ENCODE results near the gene GCNA.

The GCNA gene

DNA sequence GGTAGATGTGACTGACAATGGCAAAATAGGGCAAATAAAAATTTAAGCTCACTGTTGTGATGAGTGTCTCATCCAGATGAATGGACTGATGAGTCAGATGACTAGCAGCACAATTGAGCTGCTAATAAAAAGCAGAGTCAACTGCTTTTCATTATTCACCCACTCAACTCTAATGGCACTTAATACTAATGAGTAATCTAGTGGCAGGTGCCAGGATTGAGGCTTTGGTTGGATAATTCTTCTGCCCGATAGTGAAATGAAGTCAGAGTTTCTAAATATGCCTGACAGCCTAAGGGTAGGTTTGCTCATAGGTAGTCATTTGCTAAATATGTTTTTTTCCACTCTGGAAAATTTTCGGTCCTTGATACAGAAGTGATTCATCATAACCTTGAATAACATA lies 34.9 kb upstream of the GCNA start:
- Histone ChIP-seq H3K23ac (ENCODE audit: low read length) (no peak overlapping the region), H3K9me3 (ENCODE audit: insufficient read depth, low read depth, low read length) (no peaks in the 10 kb centered on the region), H4K8ac (ENCODE audit: low read depth, low read length) (no peak overlapping the region), H3K14ac (ENCODE audit: low read length) (no peak overlapping the region), H3K79me2 (ENCODE audit: control insufficient read depth, insufficient read depth, low read length, poor library complexity) (peaks cover 3% of the 10 kb centered on the region), H3K36me3 (ENCODE audit: control insufficient read depth in 1 of 2, insufficient read depth in 2 of 2, low read length in 2 of 2) (peaks cover 15 to 20% of the 10 kb centered on the region in 2 experiments), H3K4ac (ENCODE audit: low read depth, low read length) (no peak overlapping the region), H2AFZ (ENCODE audit: insufficient read depth, low read length, poor library complexity) (no peak overlapping the region), H4K91ac (ENCODE audit: low read depth, low read length) (no peak overlapping the region), H3K4me1 (ENCODE audit: control insufficient read depth in 1 of 2, insufficient read depth in 2 of 2, low read length in 2 of 2) (no peaks in the 10 kb centered on the region), H2BK12ac (ENCODE audit: low read length) (no peak overlapping the region), H2AK5ac (ENCODE audit: low read length) (no peak overlapping the region), H3K18ac (ENCODE audit: low read length) (no peak overlapping the region), H3K27ac (ENCODE audit: low read depth, low read length) (no peak overlapping the region), H3K79me1 (ENCODE audit: low read length) (no peaks in the 10 kb centered on the region), H3K27me3 (ENCODE audit: insufficient read depth, low read length) (no peaks in the 10 kb centered on the region), H2BK120ac (ENCODE audit: insufficient read depth, low read length, poor library complexity) (no peak overlapping the region), H3K9ac (ENCODE audit: low read length) (no peak overlapping the region), H2BK5ac (ENCODE audit: low read depth, low read length, poor library complexity) (no peak overlapping the region), H3K4me2 (ENCODE audit: low read length) (no peak overlapping the region), H4K12ac (ENCODE audit: low read depth, low read length) (no peak overlapping the region), H3K4me3 (ENCODE audit: low read depth, low read length) (no peak overlapping the region)
- WGBS (ENCODE audit: extremely low coverage, insufficient coverage, insufficient read length), result no CpG with 5 or more reads among the region's 2 CpGs
- DNase-seq, result peak; percentile 46 to 90

DNA sequence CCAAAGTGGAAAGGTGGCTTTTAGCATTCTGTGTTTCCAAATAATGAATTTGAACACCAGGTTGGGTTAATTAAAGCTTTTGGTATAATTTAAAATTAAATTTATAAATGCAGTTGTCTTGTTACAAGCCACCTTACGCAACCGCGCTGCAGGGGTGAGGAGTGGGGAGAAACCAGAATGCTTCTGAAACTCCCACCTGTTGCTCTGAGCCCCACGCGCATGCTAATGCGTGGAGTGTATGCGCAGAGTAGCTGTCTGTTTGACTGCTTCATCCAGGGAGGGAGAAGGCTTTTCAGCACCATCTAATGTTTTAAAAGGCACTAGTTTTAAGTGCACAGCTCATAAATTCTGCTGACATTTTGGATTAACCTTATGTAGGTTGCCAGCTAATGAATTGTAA lies 32.9 kb upstream of the GCNA start:
- Histone ChIP-seq H3K79me1 (ENCODE audit: low read length) (no peaks in the 10 kb centered on the region), H3K23ac (ENCODE audit: low read length) (no peak overlapping the region), H3K36me3 (ENCODE audit: control insufficient read depth in 1 of 2, insufficient read depth in 2 of 2, low read length in 2 of 2) (peaks cover 16 to 25% of the 10 kb centered on the region in 2 experiments), H4K8ac (ENCODE audit: low read depth, low read length) (no peak overlapping the region), H2AK5ac (ENCODE audit: low read length) (no peak overlapping the region), H3K79me2 (ENCODE audit: control insufficient read depth, insufficient read depth, low read length, poor library complexity) (no peaks in the 10 kb centered on the region), H3K4me1 (ENCODE audit: control insufficient read depth in 1 of 2, insufficient read depth in 2 of 2, low read length in 2 of 2) (peaks cover 0 to 3% of the 10 kb centered on the region in 2 experiments), H3K27ac (ENCODE audit: low read depth, low read length) (no peak overlapping the region), H3K14ac (ENCODE audit: low read length) (no peak overlapping the region), H4K12ac (ENCODE audit: low read depth, low read length) (no peak overlapping the region), H3K4me3 (ENCODE audit: low read depth, low read length) (no peak overlapping the region), H2BK12ac (ENCODE audit: low read length) (no peak overlapping the region), H3K27me3 (ENCODE audit: insufficient read depth, low read length) (no peaks in the 10 kb centered on the region), H3K9ac (ENCODE audit: low read length) (no peak overlapping the region), H3K4me2 (ENCODE audit: low read length) (no peak overlapping the region), H2AFZ (ENCODE audit: insufficient read depth, low read length, poor library complexity) (no peak overlapping the region), H2BK120ac (ENCODE audit: insufficient read depth, low read length, poor library complexity) (no peak overlapping the region), H4K91ac (ENCODE audit: low read depth, low read length) (no peak overlapping the region), H3K4ac (ENCODE audit: low read depth, low read length) (no peak overlapping the region), H3K9me3 (ENCODE audit: insufficient read depth, low read depth, low read length) (no peaks in the 10 kb centered on the region), H2BK5ac (ENCODE audit: low read depth, low read length, poor library complexity) (no peak overlapping the region), H3K18ac (ENCODE audit: low read length) (no peak overlapping the region)
- DNase-seq, result no peak
- no CpG with 5 or more reads among the region's 7 CpGs for WGBS (ENCODE audit: extremely low coverage, insufficient coverage, insufficient read length)

DNA sequence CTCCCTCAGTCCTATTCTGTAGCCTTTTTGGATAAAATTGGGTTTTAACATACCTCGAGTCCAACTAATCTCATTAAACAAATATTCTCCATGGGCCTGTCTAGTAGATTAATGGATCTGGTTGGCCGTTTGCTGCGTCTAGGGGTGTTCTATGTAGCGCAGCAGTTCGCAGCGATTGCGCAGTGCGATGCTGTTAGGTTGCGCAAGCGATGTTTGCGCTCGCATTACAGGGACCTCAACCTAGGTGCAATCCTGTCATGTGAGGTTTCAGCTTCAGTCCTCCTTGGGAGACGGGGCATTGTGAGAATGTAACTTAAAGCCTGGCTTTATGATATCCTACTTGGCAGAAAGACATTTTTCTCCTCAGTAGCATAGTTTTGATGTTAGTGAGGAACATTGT lies 31.4 kb upstream of the GCNA start:
- Histone ChIP-seq H3K79me2 (ENCODE audit: control insufficient read depth, insufficient read depth, low read length, poor library complexity) (no peaks in the 10 kb centered on the region), H3K27ac (ENCODE audit: low read depth, low read length) (no peak overlapping the region), H3K79me1 (ENCODE audit: low read length) (no peaks in the 10 kb centered on the region), H2BK5ac (ENCODE audit: low read depth, low read length, poor library complexity) (no peak overlapping the region), H3K4ac (ENCODE audit: low read depth, low read length) (no peak overlapping the region), H3K4me3 (ENCODE audit: low read depth, low read length) (no peak overlapping the region), H3K36me3 (ENCODE audit: control insufficient read depth in 1 of 2, insufficient read depth in 2 of 2, low read length in 2 of 2) (peaks cover 17 to 25% of the 10 kb centered on the region in 2 experiments), H3K9me3 (ENCODE audit: insufficient read depth, low read depth, low read length) (no peaks in the 10 kb centered on the region), H4K91ac (ENCODE audit: low read depth, low read length) (no peak overlapping the region), H4K12ac (ENCODE audit: low read depth, low read length) (no peak overlapping the region), H3K27me3 (ENCODE audit: insufficient read depth, low read length) (no peaks in the 10 kb centered on the region), H2AK5ac (ENCODE audit: low read length) (no peak overlapping the region), H2AFZ (ENCODE audit: insufficient read depth, low read length, poor library complexity) (no peak overlapping the region), H3K4me1 (ENCODE audit: control insufficient read depth in 1 of 2, insufficient read depth in 2 of 2, low read length in 2 of 2) (peaks cover 0 to 3% of the 10 kb centered on the region in 2 experiments), H3K4me2 (ENCODE audit: low read length) (no peak overlapping the region), H2BK12ac (ENCODE audit: low read length) (no peak overlapping the region), H4K8ac (ENCODE audit: low read depth, low read length) (no peak overlapping the region), H3K14ac (ENCODE audit: low read length) (no peak overlapping the region), H3K9ac (ENCODE audit: low read length) (no peak overlapping the region), H3K23ac (ENCODE audit: low read length) (no peak overlapping the region), H2BK120ac (ENCODE audit: insufficient read depth, low read length, poor library complexity) (no peak overlapping the region), H3K18ac (ENCODE audit: low read length) (no peak overlapping the region)
- WGBS (ENCODE audit: extremely low coverage, insufficient coverage, insufficient read length), result no CpG with 5 or more reads among the region's 13 CpGs
- no peak for DNase-seq

DNA sequence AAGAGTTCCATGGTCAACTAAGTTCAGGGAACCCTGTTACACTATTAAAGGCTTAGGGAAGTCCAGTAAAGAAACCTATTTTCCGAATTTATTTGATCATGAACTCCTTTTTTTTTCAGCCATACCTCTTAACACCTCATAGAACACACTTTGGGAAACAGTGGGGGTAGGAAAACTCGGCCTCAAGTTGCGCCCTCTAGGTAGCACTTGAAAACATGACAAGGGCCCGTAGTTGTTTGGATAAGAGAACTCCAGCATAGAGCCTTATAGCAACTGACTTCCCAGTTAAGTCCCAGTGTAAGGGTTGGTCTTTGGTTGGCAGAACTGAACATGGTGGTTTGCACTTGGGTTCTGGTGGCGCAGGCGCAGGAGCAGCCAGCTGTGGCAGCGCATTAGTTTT lies 30.9 kb upstream of the GCNA start:
- H3K27me3 ChIP-seq (ENCODE audit: insufficient read depth, low read length), result no peaks in the 10 kb centered on the region

More for the DNA sequence above, 30.9 kb upstream of the GCNA start:
- no peak overlapping the region for H3K4me2 ChIP-seq (ENCODE audit: low read length)
- H3K4me1 ChIP-seq (ENCODE audit: control insufficient read depth in 1 of 2, insufficient read depth in 2 of 2, low read length in 2 of 2), result peaks cover 0 to 3% of the 10 kb centered on the region in 2 experiments
- H3K18ac ChIP-seq (ENCODE audit: low read length), result no peak overlapping the region
- no peaks in the 10 kb centered on the region for H3K79me1 ChIP-seq (ENCODE audit: low read length)
- no peaks in the 10 kb centered on the region for H3K79me2 ChIP-seq (ENCODE audit: control insufficient read depth, insufficient read depth, low read length, poor library complexity)
- H2BK5ac ChIP-seq (ENCODE audit: low read depth, low read length, poor library complexity), result no peak overlapping the region
- no peak overlapping the region for H2AFZ ChIP-seq (ENCODE audit: insufficient read depth, low read length, poor library complexity)
- no peak overlapping the region for H2BK120ac ChIP-seq (ENCODE audit: insufficient read depth, low read length, poor library complexity)
- H2BK12ac ChIP-seq (ENCODE audit: low read length), result no peak overlapping the region
- H2AK5ac ChIP-seq (ENCODE audit: low read length), result no peak overlapping the region
- peaks cover 19 to 25% of the 10 kb centered on the region in 2 experiments for H3K36me3 ChIP-seq (ENCODE audit: control insufficient read depth in 1 of 2, insufficient read depth in 2 of 2, low read length in 2 of 2)
- H4K8ac ChIP-seq (ENCODE audit: low read depth, low read length), result no peak overlapping the region
- peak overlapping the region; percentile 48 for H3K4me3 ChIP-seq (ENCODE audit: low read depth, low read length)
- no peaks in the 10 kb centered on the region for H3K9me3 ChIP-seq (ENCODE audit: insufficient read depth, low read depth, low read length)
- WGBS (ENCODE audit: extremely low coverage, insufficient coverage, insufficient read length), result no CpG with 5 or more reads among the region's 7 CpGs
- no peak overlapping the region for H4K91ac ChIP-seq (ENCODE audit: low read depth, low read length)
- no peak overlapping the region for H3K14ac ChIP-seq (ENCODE audit: low read length)
- DNase-seq, result no peak
- H3K9ac ChIP-seq (ENCODE audit: low read length), result no peak overlapping the region
- H4K12ac ChIP-seq (ENCODE audit: low read depth, low read length), result peak overlapping the region; percentile 62
- no peak overlapping the region for H3K23ac ChIP-seq (ENCODE audit: low read length)
- H3K27ac ChIP-seq (ENCODE audit: low read depth, low read length), result no peak overlapping the region
- H3K4ac ChIP-seq (ENCODE audit: low read depth, low read length), result no peak overlapping the region

All from trophoblast cell (in vitro differentiated cells and primary cell).